NCI-H510A (cell line): ENCODE measurements around the gene SGPL1.

Source experiments
- DNase-seq: peaks from one replicate; lab custom pipeline; 2025; lab: John Stamatoyannopoulos, UW

The SGPL1 gene

DNA sequence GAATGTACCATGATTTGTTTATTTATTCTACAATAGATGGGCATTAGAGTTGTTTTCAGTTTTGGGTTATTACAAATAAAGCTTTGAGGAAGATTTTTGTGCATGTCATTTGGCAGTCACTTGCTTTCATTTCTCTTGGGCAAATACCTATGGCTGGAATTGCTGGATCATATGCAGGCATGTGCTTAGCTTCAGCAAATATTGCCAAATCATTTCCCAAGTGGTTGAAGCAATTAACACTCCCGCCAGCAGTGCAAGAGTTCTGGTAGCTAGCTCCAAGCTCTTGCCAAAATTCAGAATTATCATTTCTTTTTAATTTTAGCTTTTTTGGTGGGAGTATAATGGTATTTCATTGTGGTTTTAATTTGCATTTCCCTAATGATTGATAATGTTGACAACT, 105.5 kb downstream of the SGPL1 start:
- DNase-seq: no peak

DNA sequence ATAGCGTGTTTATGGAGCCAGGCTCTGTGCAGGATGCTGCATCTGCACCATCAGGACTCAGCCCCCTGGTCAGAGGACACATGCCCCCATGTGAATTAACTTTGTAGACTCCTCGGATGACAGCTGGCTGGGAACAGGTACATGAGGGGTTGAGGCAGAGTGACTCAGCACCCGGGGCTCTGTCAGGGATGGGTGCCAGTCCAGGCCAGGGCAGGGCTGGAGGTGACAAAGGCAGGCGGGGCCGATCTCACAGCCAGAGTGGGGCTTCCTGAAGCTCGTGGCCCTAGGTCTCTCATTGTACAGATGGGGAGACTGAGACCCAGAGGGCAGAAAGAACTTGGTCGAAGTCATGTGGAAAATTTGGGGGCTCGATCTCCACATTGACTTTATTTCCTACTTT, 107.9 kb downstream of the SGPL1 start:
- no peak for DNase-seq

DNA sequence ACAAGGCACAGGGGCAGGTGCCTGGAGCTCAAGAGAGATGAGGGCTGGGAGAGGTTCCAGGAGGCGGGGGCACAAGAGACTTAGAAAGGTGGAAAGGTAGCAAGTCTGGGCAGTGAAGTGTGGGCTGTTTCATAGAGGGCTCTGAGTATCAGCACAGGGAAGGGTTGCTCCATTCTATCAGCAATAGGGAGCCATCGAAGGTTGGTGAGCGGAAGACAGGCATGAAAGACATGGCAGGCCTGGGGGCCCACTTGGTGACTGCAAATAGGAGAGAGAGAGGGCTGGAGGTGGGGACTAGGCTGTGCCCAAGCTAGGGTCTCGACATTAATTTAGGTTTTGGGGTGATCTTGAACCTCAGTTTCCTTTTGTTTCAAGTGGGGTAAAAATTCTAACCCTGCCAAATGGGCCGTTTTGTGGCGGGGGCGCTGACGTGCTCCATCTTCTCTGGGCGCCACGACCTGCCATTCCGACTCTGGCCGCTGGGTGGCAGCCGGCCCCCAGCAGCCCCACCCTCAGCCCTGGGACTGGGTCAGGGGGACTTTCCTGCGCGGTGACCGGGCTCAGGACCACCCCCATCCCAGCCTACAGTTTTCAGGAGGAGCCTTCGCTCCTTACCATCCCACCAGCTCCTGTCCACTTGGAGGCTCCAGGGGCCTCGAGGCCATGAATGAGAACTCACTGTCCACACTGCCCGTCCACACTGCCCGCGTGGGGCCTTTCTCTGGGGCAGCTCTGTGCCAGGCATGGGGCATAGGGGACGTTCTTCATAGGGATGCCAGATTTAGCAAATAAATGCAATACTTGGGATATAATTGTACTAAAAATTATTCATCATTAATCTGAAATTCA, 109.9 kb downstream of the SGPL1 start:
- no peak for DNase-seq

DNA sequence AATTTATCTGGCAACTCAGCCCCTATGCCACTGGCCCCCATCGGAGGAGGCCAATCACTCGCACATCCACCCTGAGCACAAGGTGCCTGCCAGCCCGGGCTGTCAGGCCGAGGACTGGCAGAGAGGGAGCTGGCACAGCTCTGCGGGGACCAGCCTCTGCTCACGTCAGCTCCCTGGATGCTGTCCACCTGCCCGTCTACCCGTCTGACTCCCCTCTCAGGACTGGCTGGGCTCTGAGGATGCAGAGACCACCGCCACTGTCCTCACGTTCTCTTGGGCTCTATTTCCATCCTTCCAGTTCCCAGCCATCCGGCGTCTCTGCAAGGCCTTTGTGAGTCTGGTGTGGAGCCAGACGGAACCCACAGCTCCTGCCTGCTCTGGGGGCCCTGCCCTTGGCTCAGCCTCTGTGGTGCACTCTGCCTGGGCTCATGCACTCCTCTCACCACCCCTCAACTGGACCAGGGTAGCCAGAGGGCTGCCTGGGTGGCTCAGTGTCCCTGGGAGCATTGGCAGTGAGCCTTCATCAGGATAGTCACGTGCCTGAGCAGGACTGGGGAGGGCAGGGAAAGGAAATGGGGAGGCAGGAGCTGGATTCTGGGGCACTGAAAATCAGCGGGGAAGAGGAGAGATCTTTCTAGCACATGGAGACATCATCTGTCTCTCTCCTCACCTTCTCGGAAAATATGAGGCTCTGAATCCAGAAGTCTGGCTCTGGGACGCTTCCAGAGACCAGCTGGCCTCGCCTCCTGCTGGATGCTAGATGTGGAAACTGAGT, 110.7 kb downstream of the SGPL1 start:
- no peak for DNase-seq

DNA sequence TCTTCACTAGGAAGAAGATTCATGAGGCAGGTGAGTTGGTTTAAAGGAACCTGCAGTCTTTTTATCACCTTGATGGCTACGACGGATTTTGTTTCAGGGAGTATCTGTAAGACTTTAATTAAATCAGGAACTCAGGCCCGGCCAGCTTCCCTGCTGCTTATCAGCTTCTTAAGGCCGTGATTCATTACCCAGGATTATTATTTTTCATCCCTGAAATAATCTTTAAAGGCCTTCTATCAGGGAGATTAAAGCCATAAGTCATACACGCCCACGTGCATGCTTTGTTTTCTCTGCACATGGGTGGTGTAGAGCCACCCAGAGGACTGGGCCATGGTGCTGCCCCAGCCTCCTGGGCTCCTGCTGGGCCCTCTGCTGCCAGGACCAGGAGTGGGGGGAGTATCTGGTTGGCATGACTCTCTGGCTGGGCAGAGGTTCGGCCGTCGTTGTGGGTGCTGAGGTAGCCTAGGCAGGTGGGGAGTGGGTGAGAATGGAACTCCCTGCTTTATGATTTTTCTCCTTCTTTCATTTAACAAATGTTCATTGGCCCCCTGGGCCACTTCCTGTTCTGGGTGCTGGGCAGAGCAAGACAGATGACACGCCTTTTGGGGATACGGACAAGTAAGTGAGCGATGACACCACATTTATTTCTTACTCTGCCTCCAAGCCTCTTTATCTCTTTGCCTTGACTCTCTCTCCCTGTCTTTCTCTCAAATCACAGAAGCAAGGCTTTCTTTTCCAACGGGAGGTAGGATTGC, 111.6 kb downstream of the SGPL1 start:
- no peak for DNase-seq

DNA sequence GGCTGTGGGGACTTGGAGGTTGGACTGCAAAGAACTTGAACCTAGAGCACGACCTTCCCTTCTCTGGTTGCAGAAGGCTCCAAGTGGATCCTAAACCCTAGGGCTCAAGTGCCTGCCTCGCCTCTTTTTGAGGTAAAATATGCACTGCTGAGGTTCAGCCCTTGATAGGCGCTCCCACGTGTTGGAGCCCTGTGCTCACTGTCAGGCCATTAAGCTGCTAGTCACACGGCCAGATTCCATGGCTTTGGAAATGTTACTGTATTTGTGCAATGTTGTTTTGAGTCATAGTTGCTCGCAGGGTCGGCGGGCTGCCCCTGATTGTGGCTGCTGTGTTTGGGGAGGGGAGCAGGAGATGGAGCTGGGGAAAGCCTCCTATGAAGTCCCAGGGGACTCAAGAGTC, 112.4 kb downstream of the SGPL1 start:
- DNase-seq: no peak

DNA sequence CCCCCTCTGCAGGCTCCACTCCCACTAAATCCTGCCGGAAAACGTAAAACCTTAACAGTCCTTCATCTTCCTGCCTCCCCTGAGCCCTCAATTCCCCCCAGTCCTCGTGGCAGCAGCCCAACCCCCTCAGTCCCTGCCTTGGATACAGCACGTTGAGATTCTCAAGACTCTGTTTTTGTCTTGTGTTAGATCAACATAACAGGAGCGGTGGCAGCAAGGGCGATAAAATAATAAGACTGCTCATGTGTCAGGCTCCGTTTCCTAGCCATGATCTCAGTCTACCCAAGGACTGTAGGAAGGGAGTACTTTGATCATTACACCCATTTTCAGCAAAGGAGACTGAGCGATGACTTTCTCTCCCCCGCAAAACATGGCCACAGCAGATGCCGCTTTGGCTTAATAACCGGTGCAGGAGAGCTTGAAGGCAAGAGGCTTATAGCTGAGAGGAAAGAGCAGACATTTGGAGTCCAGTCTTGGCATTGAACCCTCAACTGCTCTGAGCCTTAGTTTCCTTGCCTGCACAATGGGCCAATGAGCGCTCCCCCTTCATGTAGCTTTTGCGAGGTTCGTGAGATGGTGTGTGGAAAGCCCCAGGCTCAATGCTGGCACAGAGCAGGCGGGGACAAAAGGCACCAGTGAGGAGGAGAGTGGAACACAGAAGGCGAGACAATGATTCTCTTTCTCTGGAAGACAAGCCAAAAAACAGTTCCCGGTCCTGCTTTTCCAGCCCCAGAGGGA, 114.7 kb downstream of the SGPL1 start:
- DNase-seq: no peak
